HFF-Myc (cell line): ENCODE data around the gene TMEM217.

Experiments used
- DNase-seq: peaks from one replicate; pipeline ENCODE4 v3.0.0-alpha.2; 2011; ENCODE audit warnings: low read depth; ENCODE audit errors: extremely low read depth
- H3K4me3 ChIP-seq: replicated peaks from 2 replicates; pipeline ENCODE4 v1.5.1; 2011; ENCODE audit warnings: low read depth, mild to moderate bottlenecking, control low read depth, low read length
- TF ChIP-seq, protein P1 (sequence below): IDR thresholded peaks from 2 replicates; pipeline ENCODE4 v1.5.1; 2012; ENCODE audit warnings: mild to moderate bottlenecking, low read depth, low read length, control low read depth; ENCODE audit errors: missing control alignments

TMEM217 gene

DNA sequence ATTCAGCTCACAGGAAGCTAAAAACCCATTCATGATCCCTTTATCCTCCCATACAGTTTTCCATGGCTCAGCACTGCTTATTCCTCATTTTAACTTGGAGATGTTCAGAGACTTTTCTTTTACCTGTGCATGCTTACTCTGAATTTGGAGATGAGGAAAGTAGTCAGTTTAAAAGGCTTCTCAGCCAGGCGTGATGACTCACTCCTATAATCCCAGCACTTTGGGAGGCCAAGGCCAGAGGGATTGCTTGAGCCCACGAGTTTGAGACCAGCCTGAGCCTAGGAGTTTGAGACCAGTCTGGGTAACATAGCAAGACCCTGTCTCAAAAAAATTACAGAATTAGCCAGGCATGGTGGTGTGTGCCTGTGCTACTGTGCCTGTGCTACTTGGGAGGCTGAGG lies 30.3 kb upstream of the TMEM217 start:
- TF ChIP-seq, protein P1, sequence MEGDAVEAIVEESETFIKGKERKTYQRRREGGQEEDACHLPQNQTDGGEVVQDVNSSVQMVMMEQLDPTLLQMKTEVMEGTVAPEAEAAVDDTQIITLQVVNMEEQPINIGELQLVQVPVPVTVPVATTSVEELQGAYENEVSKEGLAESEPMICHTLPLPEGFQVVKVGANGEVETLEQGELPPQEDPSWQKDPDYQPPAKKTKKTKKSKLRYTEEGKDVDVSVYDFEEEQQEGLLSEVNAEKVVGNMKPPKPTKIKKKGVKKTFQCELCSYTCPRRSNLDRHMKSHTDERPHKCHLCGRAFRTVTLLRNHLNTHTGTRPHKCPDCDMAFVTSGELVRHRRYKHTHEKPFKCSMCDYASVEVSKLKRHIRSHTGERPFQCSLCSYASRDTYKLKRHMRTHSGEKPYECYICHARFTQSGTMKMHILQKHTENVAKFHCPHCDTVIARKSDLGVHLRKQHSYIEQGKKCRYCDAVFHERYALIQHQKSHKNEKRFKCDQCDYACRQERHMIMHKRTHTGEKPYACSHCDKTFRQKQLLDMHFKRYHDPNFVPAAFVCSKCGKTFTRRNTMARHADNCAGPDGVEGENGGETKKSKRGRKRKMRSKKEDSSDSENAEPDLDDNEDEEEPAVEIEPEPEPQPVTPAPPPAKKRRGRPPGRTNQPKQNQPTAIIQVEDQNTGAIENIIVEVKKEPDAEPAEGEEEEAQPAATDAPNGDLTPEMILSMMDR, result no peak
- no peak overlapping the region for H3K4me3 ChIP-seq
- DNase-seq, result no peak

DNA sequence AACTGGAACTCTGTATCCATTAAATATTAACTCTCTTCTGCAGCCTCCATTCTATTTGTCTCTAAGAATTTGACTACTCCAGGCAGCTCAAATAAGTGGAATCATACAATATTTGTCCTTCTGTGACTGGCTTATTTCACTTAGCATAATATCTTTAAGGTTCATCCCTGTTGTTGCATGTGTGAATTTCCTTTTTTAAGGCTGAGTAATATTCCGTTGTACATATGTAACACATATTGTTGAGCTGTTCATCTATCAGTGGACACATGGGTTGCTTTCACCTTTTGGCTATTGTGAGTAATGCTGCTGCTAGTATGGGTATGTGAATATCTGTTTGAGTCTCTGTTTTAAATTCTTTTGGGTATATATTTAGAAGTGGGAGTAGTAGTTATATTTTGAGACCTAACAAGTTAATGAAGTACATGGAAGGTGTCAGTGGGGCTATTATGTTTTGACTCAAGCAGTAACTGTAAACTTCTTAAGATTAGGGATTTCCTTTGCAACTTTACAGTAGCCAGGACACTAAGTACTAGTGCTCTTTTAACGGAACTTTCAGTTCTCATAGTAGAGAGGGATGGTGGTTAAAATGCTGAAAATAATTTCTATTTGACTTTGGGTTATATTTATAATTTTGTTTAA lies 29.7 kb upstream of the TMEM217 start:
- TF ChIP-seq, protein P1, result no peak
- H3K4me3 ChIP-seq, result no peak overlapping the region
- DNase-seq, result no peak

DNA sequence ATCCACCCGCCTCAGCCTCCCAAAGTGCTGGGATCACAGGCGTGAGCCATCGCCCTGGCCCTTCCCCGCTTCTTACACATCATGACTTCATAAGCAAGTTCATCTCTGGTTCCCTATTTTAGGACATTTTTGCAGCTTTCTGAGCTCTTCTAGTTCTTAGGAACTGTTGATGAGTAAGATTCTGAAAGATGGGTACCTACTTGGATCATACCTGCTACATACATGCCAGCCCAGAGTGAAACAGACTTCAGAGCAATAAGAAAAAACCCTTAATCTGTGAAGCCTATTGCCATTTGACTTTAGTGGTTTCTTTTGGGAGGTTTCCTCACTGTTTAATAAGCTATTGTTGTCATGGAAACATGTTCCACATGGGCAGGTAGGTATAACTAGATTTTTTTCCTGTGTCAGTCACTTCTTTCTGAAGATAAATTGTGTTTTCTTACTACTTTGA lies 27.9 kb upstream of the TMEM217 start:
- no peak overlapping the region for H3K4me3 ChIP-seq
- TF ChIP-seq, protein P1, result no peak
- DNase-seq, result no peak

DNA sequence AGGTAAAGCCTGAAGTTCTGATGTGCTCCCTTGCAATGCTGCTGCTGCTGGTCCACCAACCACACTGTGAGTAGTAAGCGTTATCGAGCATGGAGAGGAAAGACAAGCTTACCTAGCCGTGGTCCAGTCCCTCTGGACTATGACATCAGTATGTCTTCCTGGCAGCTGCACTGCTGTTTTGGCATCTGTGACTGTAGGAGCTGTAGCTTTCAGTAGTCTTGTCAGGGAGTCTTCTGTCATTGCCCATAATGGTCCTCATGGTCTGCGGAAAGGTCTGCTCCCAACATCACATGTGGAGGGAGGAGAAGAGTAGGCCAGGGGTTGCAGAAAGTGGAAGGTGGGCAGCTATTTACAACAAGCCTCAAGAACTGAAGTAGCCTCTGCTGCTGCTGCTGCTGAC lies 26.8 kb upstream of the TMEM217 start:
- H3K4me3 ChIP-seq, result no peak overlapping the region
- DNase-seq, result no peak
- TF ChIP-seq, protein P1, result no peak

DNA sequence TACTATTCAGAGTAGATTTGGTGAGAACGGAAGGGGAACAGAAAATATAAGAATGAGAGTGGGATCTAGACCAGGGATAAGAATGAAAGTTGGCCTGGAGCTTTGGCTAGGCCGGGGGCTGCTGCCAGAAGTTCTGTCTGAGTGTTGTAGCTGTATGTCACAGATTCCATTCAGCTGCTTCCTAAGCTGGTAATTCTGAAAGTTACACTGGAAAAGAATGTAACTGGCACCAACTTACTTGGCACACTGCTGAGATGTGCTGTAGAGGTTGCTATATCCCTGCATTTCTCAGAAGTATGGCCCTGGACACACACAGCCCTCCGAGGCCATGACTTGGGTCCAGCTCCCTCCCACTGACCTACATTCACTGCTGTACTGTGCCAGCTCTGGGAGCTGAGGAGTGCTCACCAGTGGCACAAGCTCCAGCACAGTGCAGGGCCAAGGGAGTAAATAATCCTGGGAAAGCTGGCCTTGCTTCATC lies 25.8 kb upstream of the TMEM217 start:
- no peak overlapping the region for H3K4me3 ChIP-seq
- no peak for DNase-seq
- TF ChIP-seq, protein P1, result no peak

DNA sequence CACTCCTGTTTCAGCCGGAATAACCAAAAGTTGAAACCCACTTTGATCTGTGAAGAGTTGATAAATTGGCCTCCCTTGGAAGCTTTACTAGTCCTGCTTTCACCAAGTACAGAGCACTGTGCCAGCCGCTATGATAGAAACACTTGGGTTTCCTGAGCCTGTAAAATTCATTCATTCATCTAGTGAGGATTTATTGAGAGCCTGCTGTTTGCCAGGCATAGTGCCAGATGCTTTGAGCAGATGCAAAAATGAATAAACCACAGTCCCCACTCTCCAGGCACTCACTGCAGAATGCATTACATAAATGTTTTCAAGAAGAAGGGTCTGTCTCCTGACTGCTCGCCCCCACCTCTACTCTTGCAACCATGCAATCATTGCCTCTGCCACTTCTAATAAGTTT lies 25.3 kb upstream of the TMEM217 start:
- TF ChIP-seq, protein P1, result no peak
- DNase-seq, result no peak
- H3K4me3 ChIP-seq, result no peak overlapping the region

DNA sequence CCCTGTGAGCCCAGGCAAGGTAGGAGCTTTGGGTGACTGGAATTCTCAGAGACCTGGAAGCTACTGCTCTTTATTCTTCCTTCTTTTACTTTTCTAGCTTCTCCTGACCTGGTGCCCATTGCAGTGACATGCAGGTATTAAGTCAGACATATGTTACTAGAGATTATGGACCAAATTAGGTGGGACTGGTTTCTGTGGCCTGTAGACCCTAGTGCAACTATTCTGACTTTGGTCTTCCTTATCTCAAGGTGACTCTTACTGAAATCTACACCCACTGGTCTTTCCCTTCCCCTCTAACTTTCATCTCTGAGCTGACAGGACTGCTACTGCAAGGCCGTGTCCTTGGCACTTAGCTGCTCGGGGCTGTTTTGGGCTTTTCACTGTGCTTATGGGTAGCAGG lies 24.4 kb upstream of the TMEM217 start:
- TF ChIP-seq, protein P1, result no peak
- no peak overlapping the region for H3K4me3 ChIP-seq
- DNase-seq, result no peak
